Hepatocyte (in vitro differentiated cells): ENCODE measurements around the gene FOXN4.

ENCODE experiments used
- EZH2 ChIP-seq: fragments of 200-600 bp; sonication (generic); IDR thresholded peaks from 2 replicates; pipeline ENCODE4 v1.6.1; 2016; ENCODE audit warnings: antibody characterized with exemption, mild to moderate bottlenecking, borderline replicate concordance
- EZH2phosphoT487 ChIP-seq: fragments of 200-600 bp; sonication (generic); IDR thresholded peaks from one replicate; pipeline ENCODE4 v1.6.1; 2018; ENCODE audit warnings: antibody characterized with exemption, mild to moderate bottlenecking, low read depth, moderate library complexity; ENCODE audit not compliant: unreplicated experiment, severe bottlenecking
- TF ChIP-seq, protein P1 (sequence below): fragments of 200-600 bp; sonication (generic); IDR thresholded peaks from 2 replicates; pipeline ENCODE4 v1.5.1; 2016; ENCODE audit warnings: antibody characterized with exemption, mild to moderate bottlenecking; ENCODE audit not compliant: poor library complexity

- TF ChIP-seq, protein P1, sequence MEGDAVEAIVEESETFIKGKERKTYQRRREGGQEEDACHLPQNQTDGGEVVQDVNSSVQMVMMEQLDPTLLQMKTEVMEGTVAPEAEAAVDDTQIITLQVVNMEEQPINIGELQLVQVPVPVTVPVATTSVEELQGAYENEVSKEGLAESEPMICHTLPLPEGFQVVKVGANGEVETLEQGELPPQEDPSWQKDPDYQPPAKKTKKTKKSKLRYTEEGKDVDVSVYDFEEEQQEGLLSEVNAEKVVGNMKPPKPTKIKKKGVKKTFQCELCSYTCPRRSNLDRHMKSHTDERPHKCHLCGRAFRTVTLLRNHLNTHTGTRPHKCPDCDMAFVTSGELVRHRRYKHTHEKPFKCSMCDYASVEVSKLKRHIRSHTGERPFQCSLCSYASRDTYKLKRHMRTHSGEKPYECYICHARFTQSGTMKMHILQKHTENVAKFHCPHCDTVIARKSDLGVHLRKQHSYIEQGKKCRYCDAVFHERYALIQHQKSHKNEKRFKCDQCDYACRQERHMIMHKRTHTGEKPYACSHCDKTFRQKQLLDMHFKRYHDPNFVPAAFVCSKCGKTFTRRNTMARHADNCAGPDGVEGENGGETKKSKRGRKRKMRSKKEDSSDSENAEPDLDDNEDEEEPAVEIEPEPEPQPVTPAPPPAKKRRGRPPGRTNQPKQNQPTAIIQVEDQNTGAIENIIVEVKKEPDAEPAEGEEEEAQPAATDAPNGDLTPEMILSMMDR = no peak
- TF ChIP-seq EZH2 = no peak
- no peak for TF ChIP-seq EZH2phosphoT487
These were observed 16.0 kb downstream of the FOXN4 start for GRCh38 chr12:109293106-109293505.
